HFF-Myc (cell line): ENCODE results near the gene UNC13D.
A peak's percentile ranks its signal among the peaks of the same experiment; 100 is the strongest.

Experiments
- DNase-seq: peaks from one replicate; pipeline ENCODE4 v3.0.0-alpha.2; 2011; ENCODE audit warnings: low read depth; ENCODE audit errors: extremely low read depth
- H3K4me3 ChIP-seq: replicated peaks from 2 replicates; pipeline ENCODE4 v1.5.1; 2011; ENCODE audit warnings: low read depth, mild to moderate bottlenecking, control low read depth, low read length
- TF ChIP-seq, protein P1 (sequence below): IDR thresholded peaks from 2 replicates; pipeline ENCODE4 v1.5.1; 2012; ENCODE audit warnings: mild to moderate bottlenecking, low read depth, low read length, control low read depth; ENCODE audit errors: missing control alignments

Gene UNC13D

DNA sequence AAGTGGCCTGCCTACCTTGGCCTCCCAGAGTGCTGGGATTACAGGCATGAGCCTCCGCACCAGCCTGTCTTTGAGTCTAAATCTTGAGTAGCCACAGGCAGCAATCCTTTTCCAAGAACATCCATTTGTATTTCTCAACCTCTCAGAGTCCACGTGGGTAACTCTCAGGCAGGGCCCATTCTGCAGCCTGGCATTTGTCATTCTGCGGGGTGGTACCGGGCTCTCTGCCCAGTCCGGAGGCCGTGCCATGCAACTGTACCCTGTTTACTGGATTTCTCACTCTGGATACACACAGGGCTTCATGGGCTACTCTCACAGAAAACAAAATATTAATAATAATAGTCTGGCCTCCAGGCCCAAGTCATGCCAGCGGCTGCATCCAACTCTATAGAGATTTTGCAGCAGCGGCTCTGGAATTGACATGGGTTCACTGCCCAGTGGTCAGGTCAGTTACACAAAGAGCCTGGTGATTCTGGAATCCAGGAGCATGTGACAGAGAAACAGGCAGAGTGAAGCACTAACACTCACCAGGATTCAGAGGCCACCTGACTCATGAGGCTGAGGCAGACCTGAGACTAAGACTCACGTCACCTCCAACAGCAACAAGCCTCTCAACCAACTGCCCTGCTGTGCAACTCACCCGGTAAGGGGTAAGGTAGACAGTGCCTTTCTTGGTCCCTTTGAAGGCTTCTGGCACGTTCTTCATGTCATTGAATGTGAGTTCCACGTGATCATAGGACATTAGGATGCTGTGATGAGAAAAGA lies 6.9 kb upstream of the UNC13D start:
- no peak overlapping the region for H3K4me3 ChIP-seq
- DNase-seq, result no peak
- TF ChIP-seq, protein P1, sequence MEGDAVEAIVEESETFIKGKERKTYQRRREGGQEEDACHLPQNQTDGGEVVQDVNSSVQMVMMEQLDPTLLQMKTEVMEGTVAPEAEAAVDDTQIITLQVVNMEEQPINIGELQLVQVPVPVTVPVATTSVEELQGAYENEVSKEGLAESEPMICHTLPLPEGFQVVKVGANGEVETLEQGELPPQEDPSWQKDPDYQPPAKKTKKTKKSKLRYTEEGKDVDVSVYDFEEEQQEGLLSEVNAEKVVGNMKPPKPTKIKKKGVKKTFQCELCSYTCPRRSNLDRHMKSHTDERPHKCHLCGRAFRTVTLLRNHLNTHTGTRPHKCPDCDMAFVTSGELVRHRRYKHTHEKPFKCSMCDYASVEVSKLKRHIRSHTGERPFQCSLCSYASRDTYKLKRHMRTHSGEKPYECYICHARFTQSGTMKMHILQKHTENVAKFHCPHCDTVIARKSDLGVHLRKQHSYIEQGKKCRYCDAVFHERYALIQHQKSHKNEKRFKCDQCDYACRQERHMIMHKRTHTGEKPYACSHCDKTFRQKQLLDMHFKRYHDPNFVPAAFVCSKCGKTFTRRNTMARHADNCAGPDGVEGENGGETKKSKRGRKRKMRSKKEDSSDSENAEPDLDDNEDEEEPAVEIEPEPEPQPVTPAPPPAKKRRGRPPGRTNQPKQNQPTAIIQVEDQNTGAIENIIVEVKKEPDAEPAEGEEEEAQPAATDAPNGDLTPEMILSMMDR, result no peak

DNA sequence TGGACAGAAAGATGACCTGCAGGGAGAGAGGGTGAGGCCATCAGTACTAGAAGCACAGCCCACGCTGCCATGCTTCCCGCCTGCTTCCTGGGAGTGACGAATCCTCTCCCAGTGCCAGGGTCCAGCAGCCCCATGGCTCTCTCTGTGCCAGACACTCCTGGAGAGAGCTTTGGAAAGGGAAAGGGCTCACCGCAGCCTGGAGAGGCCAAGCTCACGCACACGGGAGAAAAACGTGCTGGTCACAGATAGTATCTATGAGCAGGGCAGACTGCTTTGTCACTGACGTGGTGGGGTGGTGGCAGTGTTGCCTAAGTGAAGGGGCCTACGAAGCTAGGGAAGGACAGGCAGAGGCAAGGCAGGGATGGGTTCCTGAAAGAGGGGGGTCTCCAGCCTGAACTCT lies 5.5 kb upstream of the UNC13D start:
- no peak overlapping the region for H3K4me3 ChIP-seq
- TF ChIP-seq, protein P1, result no peak
- DNase-seq, result no peak

DNA sequence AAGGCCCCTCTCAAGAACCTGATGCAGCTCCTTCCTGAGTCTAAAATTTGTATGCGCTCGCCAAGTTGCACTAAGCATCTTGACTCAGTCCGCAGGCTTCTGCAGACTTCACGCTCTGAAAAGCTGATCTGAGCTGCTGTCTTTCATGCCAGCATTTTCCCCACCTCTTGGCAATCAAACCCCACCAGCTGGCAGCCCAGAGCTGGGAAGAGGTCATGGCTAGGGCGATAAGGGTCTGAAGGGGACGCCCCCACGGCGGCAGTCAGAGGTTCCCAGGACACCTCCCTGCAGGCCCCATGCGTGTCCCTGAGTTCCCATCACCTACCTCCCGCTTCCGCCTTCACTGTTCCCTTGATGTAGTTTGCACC lies 5.1 kb upstream of the UNC13D start:
- no peak for DNase-seq
- H3K4me3 ChIP-seq, result no peak overlapping the region
- TF ChIP-seq, protein P1, result no peak

DNA sequence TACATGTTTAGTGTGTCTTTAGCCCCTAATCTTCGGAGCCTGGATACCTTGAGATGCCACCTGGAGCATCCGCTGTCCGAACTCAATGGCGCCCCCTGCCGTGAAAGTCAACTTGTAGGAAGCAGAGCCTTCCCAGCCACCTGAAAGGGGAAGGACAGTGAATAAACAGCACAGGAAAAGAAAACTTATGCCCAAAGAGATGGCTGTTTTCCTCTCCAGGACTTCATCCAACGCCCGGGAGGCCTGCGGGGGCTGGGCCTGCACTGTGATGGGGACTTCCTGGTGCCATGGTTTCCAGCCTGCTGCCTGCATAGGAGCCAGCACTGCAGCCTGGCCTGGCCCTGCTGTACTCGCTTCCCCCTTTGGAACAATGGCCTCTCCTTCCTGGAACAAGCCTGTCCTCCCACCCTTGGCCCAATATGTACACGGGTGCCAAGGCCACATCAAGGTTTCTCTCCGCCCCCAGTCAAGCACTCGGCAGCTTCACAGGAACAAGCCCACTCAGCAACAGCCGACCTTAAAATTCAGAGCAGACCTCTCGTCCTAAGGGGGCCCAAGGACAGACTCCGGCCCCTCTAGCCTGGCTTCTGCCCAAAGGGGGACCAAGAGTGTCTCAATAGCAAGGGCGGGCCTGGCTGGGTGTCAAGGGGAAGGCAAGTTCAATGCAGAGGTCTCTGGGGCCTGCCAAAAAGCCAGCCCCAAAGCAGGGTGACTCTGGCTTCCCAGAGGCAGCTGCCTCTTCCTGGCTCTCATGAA lies 4.5 kb upstream of the UNC13D start:
- TF ChIP-seq, protein P1, result peak; percentile 78
- H3K4me3 ChIP-seq, result no peak overlapping the region
- DNase-seq, result no peak

DNA sequence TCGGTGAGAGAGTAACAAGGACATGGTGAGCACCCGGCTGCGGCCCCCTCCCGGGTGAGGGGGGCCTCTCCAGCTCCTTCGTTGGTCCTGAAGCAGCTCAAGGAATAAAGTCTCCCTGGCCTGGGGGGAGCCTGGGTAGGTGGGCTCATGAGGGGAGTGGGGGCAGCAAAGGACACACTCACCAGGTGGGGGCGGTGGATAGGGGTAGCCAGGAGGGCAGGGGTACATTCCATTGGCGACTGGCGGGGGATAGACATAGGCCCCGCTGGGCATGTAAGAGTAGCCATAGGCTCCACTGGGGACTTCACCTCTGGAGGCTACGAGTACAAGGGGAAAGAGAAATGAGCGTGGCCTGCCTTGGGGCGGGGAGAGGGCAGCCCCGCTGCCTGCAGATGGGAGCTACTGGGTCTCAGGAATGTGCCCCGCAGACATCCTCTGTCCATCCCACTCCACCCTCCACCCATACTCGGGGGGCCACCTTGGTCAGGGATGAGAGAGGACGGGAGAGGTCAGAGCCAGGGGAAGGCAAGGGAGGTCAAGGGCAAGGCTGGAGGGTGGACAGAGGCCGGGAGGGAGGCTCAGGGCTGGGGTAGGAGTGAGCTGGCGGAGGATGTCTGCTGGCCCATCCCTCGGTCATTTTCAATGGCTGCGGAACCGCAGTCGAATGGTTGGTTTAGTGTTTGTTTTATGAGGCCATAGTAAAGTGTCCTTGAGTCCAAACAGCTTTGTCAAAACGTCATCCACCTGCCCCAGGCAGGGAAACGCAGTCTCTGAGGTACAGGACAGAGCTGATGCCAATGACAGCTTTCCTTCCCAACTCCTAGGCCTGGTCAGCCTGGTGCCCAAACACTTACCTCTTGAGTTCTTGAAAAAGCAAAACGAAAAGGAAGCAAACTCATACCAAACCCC lies 3.7 kb upstream of the UNC13D start:
- no peak overlapping the region for H3K4me3 ChIP-seq
- TF ChIP-seq, protein P1, result no peak
- DNase-seq, result no peak

DNA sequence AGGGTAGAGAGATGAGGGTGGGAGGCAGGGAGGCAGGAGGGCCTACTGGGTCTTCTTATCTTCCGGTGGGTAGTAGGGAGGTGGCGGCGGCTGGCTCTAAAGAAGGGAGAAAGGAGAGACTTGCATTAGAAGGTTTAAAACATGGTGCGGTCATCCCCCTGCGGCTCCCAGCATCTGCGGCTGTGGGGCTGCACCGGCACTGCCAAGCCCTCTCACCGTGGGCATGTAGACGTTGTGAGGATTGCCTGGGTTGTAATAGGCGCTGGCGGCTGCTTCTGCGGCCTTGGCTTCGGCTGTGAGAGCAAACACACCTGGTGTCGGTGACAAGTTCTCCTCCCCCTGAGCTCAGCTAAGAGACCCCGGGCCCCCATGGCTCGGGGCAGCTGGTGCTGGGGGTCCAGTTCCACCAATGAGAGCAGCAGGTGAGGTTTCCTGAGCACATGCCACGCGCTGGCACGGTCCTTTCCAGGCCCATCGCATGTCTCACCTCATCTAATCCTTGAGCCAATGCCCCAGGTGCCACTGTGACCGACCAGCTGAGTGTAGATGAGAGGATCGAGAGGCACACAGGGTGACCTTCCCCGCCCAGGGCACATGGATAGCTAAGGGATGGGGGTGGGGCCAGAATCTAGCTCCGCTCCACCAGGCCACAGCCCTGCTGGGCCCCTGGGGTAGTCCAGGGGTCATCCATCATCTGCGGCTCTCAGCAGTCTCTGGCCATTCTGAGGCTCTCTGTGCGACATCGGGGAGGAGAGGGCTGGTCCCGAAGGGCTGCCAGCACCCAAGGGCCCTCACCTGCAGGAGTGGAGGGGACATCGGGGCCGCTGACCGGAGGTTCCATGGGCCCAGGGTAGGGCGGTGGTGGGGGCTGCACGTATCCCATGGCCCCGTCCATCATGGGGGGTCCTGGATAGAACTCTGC lies 2.7 kb upstream of the UNC13D start:
- TF ChIP-seq, protein P1, result no peak
- no peak for DNase-seq
- no peak overlapping the region for H3K4me3 ChIP-seq
